Fibroblast of skin of abdomen (primary cell): ENCODE data around the gene RNASE12.
"Not testable (repeated sequence)": the region's sequence is repeated elsewhere in the genome, so short reads cannot be mapped to it uniquely, and the experiment has no call there.

Experiments used
- DNase-seq: peaks from one replicate; pipeline ENCODE4 v3.0.0-alpha.2; 2013

RNASE12 gene

GRCh38 chr14:20613094-20614037 lies 22.2 kb upstream of the RNASE12 start:
- DNase-seq = peak; percentile 99

GRCh38 chr14:20612403-20612802 lies 21.2 kb upstream of the RNASE12 start:
- DNase-seq = no peak

GRCh38 chr14:20611277-20611676 lies 20.1 kb upstream of the RNASE12 start:
- no peak for DNase-seq

GRCh38 chr14:20610002-20610765 lies 19.0 kb upstream of the RNASE12 start:
- DNase-seq = peak; percentile 81

DNA sequence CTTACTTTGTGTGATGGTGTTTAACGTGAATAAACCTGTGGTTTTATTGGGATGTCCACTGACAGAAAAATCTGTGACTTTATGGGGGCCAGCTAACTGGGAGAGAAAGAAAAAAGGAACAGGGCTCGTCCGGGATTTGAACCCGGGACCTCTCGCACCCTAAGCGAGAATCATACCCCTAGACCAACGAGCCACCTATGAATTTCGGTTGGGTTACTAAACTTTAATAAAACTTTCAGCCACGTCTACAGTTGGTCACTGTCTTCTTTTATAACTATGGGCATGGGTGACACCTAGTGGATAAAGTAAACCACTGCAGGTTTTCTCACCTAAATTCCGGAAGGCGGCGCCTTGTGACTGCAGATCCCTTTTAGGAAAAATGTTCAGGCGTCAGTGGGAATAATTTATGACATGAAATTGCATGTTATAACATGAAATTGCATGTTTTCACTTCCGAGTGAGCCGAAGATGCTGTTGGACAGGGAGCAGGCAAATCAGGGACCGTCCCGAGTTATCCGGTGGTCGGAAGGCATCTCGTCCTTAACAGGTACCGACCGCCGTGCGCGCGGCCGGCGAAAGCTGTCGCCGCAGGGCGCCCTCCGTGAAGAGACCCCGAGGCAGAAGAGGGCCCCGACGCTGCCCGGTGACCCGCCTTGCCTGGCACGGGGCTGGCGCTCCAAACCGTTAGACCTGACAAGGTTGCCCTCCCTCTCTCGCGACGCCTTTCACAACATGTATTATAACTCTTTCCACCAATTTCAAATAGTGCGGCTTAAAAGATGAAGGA lies 18.2 kb upstream of the RNASE12 start:
- DNase-seq = peak; percentile 84

DNA sequence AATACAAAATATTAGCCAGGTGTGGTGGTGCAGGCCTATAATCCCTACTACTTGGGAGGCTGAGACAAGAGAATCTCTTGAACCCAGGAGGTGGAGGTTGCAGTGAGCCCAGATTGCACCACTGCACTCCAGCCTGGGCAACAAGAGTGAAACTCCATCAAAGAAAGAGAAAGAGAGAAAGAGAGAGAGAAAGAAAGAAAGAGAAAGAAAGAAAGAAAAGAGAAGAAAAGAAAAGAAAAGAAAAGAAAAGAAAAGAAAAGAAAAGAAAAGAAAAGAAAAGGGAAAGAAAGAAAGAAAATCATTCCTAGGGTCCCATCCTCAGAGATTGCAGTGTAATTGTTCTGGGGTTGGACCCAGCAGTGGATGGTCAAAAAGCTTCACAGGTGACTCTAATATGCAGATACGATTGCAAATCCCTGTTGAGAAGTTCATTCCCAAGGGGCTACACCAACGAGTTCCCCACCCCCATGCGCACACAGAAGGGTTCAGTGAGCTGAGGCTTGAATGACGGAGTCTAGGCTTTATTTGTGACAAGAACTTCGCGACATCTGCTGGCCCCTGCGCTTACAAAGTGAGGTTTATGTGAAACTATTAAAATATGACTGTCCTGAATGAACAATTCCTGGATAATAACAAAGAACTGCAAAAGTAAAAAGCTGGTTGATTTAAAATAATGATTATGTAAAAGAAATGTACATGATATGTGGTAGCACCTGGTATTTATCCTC lies 17.4 kb upstream of the RNASE12 start:
- DNase-seq = no peak

- DNase-seq = no peak
Measured at GRCh38 chr14:20607617-20608016, 16.4 kb upstream of the RNASE12 start.

- DNase-seq = no peak
Measured at GRCh38 chr14:20606902-20607242, 15.7 kb upstream of the RNASE12 start.

GRCh38 chr14:20606190-20606901 lies 15.2 kb upstream of the RNASE12 start:
- no peak for DNase-seq

- no peak for DNase-seq
Measured at GRCh38 chr14:20603813-20604690, 12.9 kb upstream of the RNASE12 start.

- no peak for DNase-seq
Measured at GRCh38 chr14:20602583-20602982, 11.4 kb upstream of the RNASE12 start.

GRCh38 chr14:20601522-20601921 lies 10.3 kb upstream of the RNASE12 start:
- DNase-seq = no peak

DNA sequence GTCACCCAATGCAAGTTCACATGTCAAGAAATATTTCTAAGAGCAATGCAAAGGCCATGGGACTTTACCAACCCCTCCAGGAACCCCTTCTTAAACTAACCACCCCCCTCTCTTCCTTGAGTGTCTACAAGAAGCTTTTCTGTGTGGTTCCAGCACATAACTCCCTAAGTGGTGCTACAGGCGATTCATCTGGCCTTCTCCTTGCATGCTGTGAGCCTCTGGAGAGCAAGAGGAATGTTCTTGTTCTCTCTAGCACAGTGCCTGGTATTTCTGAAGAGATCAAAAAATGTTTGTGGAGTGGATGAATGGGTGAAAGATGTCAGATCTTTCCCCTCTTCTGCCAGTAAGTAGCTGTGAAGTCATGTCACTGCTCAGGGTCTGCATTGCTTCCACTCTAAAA lies 5.9 kb upstream of the RNASE12 start:
- DNase-seq = no peak

GRCh38 chr14:20595726-20596125 lies 4.5 kb upstream of the RNASE12 start:
- DNase-seq = not testable (repeated sequence)

DNA sequence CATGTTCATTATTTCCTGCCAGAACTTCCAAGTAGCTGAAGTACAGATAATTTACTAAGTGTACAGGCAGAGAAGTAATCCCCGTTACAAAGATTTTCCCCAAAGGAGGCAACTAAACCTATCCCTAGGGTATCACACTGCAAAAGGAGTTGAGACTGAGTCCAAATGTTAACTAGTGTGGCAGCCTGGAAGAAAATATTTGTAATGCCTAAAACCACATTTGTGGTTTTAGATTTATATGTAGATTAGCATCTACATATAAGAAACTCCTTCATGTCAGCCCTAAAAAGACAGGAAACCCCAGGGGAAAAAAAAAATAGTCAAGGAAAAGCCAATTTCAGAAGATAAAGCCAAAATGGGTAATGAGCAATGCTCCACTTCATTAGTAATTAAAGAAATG lies 1.4 kb upstream of the RNASE12 start:
- DNase-seq = no peak

DNA sequence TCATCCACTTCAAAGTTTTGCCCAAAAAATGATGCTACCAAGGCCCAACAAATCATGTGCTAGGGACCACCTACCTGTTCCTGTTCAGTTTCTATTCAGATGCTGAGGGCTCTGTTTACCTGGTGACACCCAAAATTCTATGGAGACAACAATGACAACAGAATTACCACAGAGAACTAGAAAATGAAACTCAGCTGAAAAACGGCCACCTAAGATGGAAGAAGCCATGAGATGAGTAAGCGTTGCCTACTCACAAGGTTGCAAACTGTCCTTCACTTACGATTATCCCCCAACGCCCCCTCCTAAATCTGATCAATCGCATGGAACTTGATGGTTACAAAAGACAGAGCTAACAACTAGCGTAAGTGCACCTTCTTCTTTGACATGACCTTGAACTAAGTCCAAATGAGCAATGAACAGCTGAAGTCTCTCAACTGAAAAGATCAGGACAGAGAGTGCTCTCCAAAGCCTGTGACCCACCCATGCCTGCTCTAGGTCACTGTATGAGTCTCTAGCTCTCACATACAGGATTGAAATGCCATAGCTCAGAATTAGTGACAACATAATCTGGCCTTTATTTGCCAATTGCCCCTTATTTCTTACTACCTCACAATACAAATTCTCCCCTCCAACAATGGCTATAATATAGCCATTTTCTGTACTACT lies 3.6 kb downstream of the RNASE12 start, which contains the start of gene RNASE11:
TSS of gene RNASE11 (minus strand) at position 513 of the 666 bp plus-strand sequence.
- DNase-seq = no peak

- no peak for DNase-seq
Measured at GRCh38 chr14:20583908-20584307, 7.3 kb downstream of the RNASE12 start.

GRCh38 chr14:20583142-20583541 lies 8.0 kb downstream of the RNASE12 start:
- no peak for DNase-seq

GRCh38 chr14:20580242-20580641 lies 10.9 kb downstream of the RNASE12 start:
- no peak for DNase-seq
